GM12891 (cell line): ENCODE data around the gene IPPK.

ENCODE experiments used
- PAX5 ChIP-seq: IDR thresholded peaks from 2 replicates; pipeline ENCODE4 v1.6.1; 2011; ENCODE audit warnings: low read length, moderate library complexity, mild to moderate bottlenecking; ENCODE audit not compliant: insufficient read depth, severe bottlenecking
- POLR2A ChIP-seq: IDR thresholded peaks from 2 replicates; pipeline ENCODE4 v1.6.1; 2011; ENCODE audit warnings: low read depth, low read length, control low read depth
- POLR2AphosphoS5 ChIP-seq: IDR thresholded peaks from 2 replicates; pipeline ENCODE4 v1.6.1; 2011; ENCODE audit warnings: low read depth, low read length, control low read depth
- POU2F2 ChIP-seq: IDR thresholded peaks from 2 replicates; pipeline ENCODE4 v1.6.1; 2011; ENCODE audit warnings: low read depth, mild to moderate bottlenecking, control low read depth, low read length, moderate library complexity
- SPI1 ChIP-seq: IDR thresholded peaks from 2 replicates; pipeline ENCODE4 v1.6.1; 2011; ENCODE audit warnings: low read depth, low read length, control low read depth
- TAF1 ChIP-seq: IDR thresholded peaks from 2 replicates; pipeline ENCODE4 v1.6.1; 2011; ENCODE audit warnings: low read depth, low read length, control low read depth

DNA sequence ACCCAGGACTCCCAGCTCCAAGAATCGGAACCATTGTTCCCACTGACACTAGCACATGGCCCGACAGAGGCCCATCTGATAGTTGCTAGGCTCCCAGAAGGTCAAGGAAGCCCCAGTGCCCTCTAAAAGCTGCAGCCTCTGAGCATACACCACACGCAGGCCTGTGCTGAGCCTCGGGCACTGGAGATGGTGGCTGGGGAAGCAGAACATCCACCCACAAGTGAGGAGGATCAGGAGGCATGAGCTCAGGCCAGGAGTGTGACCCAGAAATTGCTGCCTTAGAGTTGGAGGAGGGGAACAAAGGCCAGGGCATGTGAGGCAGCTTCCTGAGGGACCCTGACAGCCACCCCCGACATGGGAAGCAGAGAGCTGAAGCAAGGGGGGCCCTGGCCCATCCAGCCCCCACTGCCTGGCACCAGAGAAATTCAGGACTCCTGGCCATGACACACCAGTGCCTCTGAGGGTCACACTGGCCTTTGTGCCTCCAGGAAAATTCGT, 21.4 kb downstream of the IPPK start:
- TF ChIP-seq POLR2A = no peak
- TF ChIP-seq POU2F2 = no peak
- no peak for TF ChIP-seq POLR2AphosphoS5
- TF ChIP-seq TAF1 = no peak
- no peak for TF ChIP-seq PAX5
- no peak for TF ChIP-seq SPI1
